Retina (tissue), 1 donor: ENCODE data around the gene TFEB.

Source experiments
- DNase-seq: peaks from one replicate; pipeline ENCODE4 v3.0.0-alpha.2; 2016

Gene TFEB

DNA sequence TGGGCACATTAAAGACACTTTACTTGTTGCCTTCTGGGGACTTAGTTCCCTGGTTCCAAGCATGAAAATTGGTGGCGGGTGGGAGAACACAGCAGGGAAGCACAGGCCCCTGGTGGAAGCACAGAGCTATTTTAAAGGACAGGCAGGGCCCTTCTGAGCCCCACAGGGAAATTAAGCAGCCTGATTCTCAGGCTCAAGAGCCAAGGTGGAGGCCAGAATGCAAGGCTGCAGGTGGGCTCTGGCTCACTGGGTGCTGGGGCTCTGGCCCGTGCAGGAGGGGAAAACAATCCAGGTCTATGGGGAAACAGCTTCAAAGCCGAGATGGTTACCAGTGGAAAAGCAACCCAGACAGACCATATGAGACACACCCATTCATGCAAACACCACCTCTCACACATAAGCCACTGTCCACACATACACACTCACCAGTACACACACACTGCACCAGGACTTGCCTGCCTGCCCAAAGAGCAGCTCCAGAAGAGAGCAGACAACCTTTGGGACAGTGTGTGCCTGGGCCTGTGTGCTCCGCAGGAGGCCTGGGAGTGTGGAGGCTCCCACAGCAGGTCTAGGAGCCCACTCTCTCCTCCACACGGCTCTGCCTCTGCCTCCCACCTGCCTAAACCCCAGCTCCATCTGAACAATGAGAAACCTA lies 30.6 kb downstream of the TFEB start:
- DNase-seq, result no peak

DNA sequence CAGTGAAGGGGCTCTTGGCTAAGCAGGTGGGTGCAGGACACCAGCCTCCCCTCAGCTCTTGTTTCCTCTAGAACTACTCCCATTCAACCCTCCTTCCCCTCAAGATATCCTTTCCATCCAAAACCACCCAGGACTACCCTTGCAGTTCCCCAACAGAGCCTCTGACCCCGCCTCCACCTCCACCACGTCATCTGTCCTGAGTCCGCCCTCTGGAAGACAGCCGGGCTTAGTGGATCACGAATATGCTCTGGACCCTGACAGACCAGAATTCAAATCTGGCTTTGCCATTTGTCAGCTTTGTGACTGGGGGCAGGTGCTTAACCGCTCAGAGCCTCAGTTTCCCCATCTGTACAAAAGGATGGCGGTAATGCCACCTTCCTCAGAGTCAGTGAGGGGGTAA lies 31.4 kb downstream of the TFEB start:
- DNase-seq, result no peak

DNA sequence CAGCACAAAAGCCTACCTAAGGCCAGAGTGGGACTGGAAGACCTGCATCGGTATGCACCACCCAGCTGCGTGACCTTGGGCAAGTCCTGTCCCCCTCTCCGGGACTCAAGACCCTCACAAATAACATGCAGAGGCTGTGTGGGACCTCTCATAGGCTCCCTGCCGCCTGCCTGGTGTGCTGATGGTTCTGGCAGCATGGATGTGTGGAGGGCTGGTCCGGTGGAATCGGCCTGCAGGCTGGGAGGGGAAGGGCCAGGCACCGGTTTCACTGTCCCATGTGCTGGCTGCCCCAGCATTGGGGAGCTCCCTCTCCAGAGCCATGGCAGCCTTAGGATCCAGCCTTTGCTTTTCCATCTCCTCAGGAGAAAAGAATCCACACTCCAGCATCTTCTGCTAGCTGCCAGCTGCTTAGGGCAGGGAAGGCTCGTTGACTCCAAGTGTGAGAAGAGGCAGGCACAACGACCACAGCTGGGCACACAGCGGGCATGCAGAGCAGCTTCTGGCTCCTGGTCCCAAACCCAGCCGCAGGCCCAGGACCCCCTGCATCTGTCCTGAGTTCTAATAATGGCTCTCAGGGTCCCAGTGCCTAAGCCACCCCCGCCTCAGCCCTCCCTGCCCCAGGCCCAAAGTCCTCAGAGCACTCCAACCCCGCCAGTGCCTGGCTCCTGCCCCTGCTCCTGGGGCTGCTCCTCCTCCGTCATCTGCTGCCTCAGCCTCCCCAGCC lies 32.5 kb downstream of the TFEB start:
- DNase-seq, result no peak

- no peak for DNase-seq
These were observed 33.2 kb downstream of the TFEB start for GRCh38 chr6:41702089-41702745.

DNA sequence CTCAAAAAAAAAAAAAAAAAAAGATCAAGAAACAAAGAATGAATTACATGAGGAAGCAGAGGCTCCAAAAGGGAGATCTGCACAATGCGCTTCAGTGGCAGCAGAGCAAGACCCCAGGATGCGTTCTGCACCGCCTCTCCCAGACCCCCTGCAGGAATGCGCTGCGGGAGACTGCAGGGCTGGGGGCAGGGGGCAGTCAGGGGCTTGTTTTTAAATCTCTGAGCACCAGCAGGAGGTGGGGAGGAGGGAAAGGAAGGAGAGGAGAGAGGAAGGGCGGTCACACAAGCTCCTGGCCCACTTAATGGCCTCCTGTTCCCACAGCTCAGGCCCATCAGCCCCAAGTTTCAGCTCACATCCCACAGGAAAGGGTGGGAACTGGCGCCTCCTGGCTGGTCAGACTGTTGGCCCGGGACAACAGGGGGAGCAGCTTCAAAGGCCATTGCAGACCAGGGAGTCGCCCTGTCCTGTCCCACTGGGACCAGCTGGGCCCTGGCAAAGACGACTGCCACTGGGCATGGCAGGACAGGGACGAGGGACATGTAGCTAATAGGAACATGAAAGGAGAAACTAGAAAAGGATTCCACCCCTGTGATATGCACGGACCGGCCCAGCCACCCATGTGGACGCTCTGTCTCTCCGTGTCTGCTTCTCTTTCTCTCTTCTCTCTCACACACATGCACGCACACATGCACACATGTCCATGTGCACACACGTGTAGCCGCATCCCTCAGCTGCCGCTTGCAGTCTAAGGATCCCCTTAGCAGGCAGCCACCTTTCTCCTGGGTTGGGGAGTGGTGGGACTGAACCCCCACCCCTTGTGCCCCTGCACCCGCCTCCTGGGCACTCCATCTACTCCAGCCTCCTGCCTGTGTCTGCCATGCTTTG lies 34.7 kb downstream of the TFEB start:
- DNase-seq, result peak; percentile 46

DNA sequence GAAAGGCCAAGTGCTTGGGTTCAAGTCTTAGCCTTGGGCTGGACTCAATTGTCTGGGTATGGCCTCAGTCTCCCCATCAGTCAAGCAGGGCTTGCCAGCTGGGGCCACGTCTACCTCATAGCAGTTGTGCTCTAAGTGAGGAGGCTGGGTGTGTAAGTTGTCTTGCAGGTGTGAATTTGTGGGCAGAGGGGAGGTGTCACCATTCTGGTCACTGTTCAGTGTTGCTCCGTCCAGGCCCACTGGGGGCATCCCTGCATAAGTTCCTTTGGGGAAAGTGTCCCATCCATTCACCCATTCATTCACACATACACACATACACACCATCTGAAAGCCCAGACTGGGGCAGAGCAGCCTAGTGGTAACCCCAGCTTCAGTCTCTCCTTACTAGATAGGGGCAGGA lies 36.3 kb downstream of the TFEB start:
- DNase-seq, result no peak

DNA sequence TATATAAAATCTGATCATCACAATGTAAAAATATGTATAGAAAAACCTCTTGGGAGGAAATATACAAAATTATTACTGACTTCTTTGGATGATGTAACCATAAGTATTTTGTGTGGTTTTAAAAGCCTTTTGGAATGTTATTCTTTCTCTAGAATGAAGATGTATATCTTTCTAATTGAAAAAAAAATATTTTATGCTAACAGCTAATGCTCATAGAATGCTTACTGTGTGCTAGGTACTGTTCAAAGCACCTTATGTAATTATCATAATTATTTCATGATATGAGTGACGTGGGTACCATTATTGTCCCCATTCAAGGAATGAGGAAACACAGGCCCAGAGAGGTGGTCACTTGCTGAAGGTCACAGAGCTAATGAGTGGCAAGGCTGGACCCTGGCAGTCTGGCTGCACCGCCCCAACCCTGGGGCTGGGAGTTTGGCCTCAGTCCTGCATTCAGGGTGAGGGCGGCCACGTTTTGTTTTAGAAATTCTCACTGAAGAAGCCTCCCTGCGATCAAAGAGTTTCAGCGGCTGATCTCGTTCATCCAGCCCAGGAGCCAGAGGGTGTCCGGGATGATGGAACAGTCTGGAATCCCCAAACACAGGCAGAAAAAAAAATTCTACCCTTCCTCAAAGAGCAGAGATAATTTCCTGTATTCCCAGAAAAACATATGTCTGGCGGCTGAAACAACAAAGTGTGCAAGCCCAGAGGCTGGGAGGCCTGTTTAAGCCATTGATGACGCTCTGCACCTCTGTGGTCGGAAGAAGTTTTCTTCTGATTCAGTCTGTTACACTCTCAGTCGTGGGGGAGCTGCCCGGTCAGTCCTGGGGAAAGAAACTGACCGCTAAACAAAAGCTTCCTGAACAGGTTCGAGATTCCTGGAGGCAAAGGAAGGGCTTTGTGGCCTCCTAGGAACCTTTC lies 37.3 kb downstream of the TFEB start:
- no peak for DNase-seq

DNA sequence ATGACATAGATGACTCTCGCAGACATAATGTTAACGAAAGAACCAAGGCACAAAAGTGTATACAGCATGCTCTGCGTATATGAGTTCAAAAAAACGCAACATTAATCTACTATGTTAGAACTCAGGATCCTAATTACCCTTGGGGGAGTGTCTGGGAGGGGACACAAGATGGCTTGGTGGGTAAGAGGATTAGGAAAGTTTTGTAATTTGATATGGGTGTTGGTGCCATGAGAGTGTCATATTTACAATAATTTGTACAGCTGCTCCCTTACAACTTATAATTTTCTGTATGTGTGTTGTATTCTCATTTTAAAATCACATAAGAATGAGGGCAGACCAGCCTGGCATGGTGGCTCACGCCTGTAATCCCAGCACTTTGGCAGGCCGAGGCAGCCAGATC lies 38.6 kb downstream of the TFEB start:
- DNase-seq, result no peak

GRCh38 chr6:41695825-41696224 lies 39.6 kb downstream of the TFEB start:
- no peak for DNase-seq

DNA sequence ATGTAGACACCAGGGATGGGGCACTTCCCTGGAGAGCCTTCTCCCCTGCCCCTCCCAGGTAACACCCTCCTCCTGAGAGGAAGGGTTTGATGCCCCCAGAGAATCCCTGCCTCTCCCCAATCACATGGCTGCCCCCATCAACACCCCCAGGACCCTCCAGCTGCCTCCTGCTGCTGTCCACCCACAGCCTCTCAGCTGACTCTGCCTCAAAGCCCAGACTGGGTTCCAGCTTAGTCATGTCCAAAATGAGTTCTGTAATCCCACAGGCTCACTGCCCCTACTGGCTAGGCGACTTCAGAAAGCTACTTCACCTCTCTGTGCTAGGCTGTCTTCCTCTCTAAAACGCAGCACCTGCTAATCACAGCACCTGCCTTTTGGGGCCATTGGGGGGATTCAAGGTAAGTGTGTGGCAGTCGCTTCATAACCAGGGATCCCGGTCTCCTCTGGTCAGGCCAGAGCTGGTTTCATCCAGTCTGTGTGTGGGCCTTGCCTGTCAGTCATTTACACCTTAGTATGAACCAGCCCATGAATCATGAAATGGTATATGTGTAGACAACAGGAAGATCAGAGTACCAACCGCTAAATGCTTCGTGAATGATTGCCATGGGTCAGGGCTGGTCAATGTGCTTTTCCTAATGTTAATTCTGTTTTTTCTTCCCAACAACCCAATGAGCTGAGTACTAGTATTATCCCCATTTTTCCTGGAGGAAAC lies 40.4 kb downstream of the TFEB start:
- no peak for DNase-seq

DNA sequence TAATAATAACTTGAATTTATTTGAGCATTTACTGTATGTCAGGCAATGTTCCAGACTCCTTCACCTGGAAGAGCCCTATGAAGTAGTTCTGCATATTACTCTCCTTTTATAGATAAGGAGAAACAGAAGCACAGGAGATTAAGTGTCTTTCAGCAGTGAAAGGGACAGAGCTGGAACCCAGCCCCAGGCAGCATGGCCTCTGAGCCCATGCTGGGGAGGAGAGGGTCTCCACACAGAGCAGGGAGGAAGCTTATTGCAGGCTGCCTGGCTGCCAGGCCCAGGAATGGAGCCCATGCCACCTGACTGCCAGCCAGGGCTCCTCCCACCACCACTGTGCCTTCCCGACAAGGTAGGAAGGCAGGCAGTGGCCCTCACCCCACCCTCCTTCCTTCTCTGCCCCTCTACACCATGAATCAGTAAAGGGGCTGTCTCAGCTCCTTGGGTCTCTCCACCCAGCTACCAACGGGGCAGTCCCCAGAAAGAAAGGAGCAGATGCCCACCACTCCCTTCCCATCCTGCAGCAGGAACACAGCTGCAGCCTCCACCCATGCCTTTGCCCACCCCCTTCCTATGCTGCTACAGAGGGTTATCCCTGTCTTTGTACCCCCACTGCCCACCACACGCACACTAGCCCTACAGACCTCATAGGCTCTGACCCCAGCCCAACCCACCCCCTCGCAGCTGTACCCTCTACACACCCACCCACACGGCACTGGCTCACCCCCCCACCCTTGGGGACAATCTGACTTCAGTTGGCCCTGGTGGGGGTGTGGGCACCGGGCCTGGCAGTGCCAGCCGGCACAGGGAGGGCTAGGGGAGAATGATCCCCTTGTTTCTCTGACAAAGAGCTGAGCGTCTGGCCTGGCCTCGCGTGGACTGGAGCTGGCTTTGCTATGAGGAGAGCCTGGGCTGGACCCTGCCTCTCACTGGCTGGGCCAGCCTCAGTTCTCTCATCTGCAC lies 41.8 kb downstream of the TFEB start:
- no peak for DNase-seq

DNA sequence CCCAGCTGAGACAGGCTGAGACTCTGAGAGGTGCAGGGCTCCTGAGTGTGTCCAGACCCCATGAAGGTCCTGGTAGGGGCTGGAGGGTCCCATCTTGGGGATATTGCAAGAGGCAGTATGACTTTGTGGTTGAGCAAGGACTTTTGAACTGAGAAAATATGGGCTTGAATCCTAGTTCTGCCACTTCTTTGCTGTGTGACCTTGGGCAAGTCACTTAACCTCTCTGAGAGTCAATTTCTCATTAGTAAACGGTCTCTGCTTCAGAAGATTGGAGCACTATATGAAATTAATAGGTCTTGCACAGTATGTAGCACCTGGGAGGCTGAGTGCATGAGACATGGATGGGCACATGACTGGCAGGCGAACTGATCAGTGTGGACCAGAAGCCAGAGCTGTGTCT lies 42.7 kb downstream of the TFEB start:
- DNase-seq, result no peak

- no peak for DNase-seq
These were observed 43.2 kb downstream of the TFEB start for GRCh38 chr6:41692080-41692675.

GRCh38 chr6:41691426-41692079 lies 43.9 kb downstream of the TFEB start:
- no peak for DNase-seq

- DNase-seq, result no peak
These were observed 44.7 kb downstream of the TFEB start for GRCh38 chr6:41690541-41691330.

GRCh38 chr6:41689171-41690008 lies 46.0 kb downstream of the TFEB start:
- DNase-seq, result no peak

DNA sequence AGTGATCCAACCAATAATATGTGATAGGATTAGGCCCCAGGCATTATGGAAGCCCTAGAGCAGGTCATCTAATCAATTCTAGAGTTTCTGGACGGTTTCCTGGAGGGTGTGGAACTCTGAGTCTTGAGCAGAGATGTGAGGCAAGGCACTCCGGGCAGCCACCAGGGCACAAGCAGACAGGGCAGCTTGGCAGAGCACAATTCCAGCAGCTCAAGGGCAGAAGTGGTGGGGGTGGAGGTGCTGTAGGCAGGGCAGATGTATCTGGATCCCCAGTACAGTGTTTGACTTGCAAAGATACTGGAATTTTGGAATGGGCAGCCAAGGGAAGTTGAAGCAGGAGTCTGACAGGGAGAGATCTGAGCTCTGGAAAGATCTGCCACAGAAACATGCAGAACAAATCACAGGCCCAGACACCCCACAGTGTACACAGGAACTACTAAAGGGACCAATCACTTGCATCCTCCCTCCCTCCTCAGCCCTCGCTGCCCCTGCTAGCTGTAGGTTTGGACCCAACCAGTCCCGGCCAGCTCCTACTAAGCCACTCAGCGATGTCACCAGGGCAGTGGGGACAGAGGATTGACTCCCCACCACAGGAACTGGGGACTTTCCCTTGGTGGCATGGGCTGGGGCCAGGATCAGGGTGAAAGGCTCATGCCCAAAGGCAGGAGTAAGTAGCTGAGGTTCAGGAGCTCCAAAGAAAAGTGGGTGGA lies 47.0 kb downstream of the TFEB start:
- no peak for DNase-seq
